DND-41 (cell line): ENCODE measurements around the gene TRPT1.

Source experiments
- ATAC-seq: fragments of 200-7000 bp; cut with Tn5 transposase; 3 replicates; pipeline ENCODE4 v1.9.1; 2021; ENCODE audit warnings: low read depth; ENCODE audit not compliant: insufficient read depth
- DNase-seq: peaks from one replicate; pipeline ENCODE4 v3.0.0-alpha.2; 2020
- H2AFZ ChIP-seq: 2 replicates; pipeline ENCODE4 v1.6.0; 2012; ENCODE audit warnings: low read depth, low read length
- H3K27ac ChIP-seq: 2 replicates; pipeline ENCODE4 v1.5.1; 2012; ENCODE audit warnings: low read length, inconsistent platforms
- H3K27me3 ChIP-seq: fragments of 200-600 bp; sonication (generic); 2 replicates; pipeline ENCODE4 v1.6.0; 2012; ENCODE audit warnings: low read length, mild to moderate bottlenecking, inconsistent platforms; ENCODE audit not compliant: insufficient read depth, poor library complexity
- H3K36me3 ChIP-seq: 2 replicates; pipeline ENCODE4 v1.5.1; 2012; ENCODE audit warnings: low read length, inconsistent platforms; ENCODE audit not compliant: insufficient read depth
- H3K4me1 ChIP-seq: 2 replicates; pipeline ENCODE4 v1.5.1; 2012; ENCODE audit warnings: mild to moderate bottlenecking, low read length; ENCODE audit not compliant: insufficient read depth
- H3K4me2 ChIP-seq: 2 replicates; pipeline ENCODE4 v1.6.0; 2012; ENCODE audit warnings: mild to moderate bottlenecking, moderate library complexity, low read length, inconsistent platforms; ENCODE audit not compliant: insufficient read depth
- H3K4me3 ChIP-seq, 2 experiments: fragments of 200-600 bp in 1 of 2; shearing (Covaris generic) in 1 of 2; 2 replicates each; pipeline ENCODE4 v1.5.1; 2012 to 2016; ENCODE audit warnings: inconsistent platforms in 2 of 2, low read length in 2 of 2, mild to moderate bottlenecking in 2 of 2, low read depth in 1 of 2, moderate library complexity in 1 of 2
- H3K79me2 ChIP-seq: 2 replicates; pipeline ENCODE4 v1.6.0; 2012; ENCODE audit warnings: low read length, inconsistent platforms; ENCODE audit not compliant: insufficient read depth
- H3K9ac ChIP-seq: 2 replicates; pipeline ENCODE4 v1.6.0; 2012; ENCODE audit warnings: low read depth, mild to moderate bottlenecking, inconsistent platforms, low read length, moderate library complexity
- H3K9me3 ChIP-seq: 2 replicates; pipeline ENCODE4 v1.5.1; 2012; ENCODE audit warnings: low read length, moderate library complexity, mild to moderate bottlenecking, inconsistent platforms; ENCODE audit not compliant: insufficient read depth, severe bottlenecking
- H4K20me1 ChIP-seq: 2 replicates; pipeline ENCODE4 v1.6.0; 2012; ENCODE audit warnings: low read length; ENCODE audit not compliant: insufficient read depth
- EZH2 ChIP-seq: IDR thresholded peaks from 3 replicates; pipeline ENCODE4 v1.6.1; 2012; ENCODE audit warnings: borderline replicate concordance, low read depth, mild to moderate bottlenecking, moderate library complexity, low read length, inconsistent platforms; ENCODE audit not compliant: severe bottlenecking
- TF ChIP-seq, protein P1 (sequence below): IDR thresholded peaks from 2 replicates; pipeline ENCODE4 v1.5.1; 2012; ENCODE audit warnings: borderline replicate concordance, low read length, moderate library complexity, mild to moderate bottlenecking; ENCODE audit not compliant: poor library complexity, severe bottlenecking; ENCODE audit errors: extremely low read depth

Gene TRPT1

DNA sequence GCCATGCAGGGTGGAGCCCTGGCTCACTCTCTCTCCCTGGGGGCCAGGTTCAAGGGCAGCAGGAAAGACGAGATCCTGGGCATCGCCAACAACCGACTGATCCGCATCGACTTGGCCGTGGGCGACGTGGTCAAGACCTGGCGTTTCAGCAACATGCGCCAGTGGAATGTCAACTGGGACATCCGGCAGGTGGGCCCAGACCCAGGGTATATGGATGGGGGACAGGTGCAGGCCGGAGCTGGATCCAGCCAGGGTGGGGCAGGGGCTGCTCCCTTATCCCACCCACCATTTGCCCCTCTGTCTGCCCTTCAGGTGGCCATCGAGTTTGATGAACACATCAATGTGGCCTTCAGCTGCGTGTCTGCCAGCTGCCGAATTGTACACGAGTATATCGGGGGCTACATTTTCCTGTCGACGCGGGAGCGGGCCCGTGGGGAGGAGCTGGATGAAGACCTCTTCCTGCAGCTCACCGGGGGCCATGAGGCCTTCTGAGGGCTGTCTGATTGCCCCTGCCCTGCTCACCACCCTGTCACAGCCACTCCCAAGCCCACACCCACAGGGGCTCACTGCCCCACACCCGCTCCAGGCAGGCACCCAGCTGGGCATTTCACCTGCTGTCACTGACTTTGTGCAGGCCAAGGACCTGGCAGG, 2.9 kb downstream of the TRPT1 start:
- H3K27ac ChIP-seq = no peak overlapping the region
- H3K79me2 ChIP-seq = peaks cover 35% of the 10 kb centered on the region
- H3K4me2 ChIP-seq = no peak overlapping the region
- H3K9ac ChIP-seq = no peak overlapping the region
- TF ChIP-seq, protein P1, sequence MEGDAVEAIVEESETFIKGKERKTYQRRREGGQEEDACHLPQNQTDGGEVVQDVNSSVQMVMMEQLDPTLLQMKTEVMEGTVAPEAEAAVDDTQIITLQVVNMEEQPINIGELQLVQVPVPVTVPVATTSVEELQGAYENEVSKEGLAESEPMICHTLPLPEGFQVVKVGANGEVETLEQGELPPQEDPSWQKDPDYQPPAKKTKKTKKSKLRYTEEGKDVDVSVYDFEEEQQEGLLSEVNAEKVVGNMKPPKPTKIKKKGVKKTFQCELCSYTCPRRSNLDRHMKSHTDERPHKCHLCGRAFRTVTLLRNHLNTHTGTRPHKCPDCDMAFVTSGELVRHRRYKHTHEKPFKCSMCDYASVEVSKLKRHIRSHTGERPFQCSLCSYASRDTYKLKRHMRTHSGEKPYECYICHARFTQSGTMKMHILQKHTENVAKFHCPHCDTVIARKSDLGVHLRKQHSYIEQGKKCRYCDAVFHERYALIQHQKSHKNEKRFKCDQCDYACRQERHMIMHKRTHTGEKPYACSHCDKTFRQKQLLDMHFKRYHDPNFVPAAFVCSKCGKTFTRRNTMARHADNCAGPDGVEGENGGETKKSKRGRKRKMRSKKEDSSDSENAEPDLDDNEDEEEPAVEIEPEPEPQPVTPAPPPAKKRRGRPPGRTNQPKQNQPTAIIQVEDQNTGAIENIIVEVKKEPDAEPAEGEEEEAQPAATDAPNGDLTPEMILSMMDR = no peak
- no peak for TF ChIP-seq EZH2
- no peak overlapping the region for H3K4me3 ChIP-seq
- H3K36me3 ChIP-seq = peaks cover 57% of the 10 kb centered on the region
- no peaks in the 10 kb centered on the region for H3K9me3 ChIP-seq
- ATAC-seq (no peak), DNase-seq (no peak)
- peaks cover 11% of the 10 kb centered on the region for H4K20me1 ChIP-seq
- H3K4me1 ChIP-seq = peaks cover 37% of the 10 kb centered on the region
- no peak overlapping the region for H2AFZ ChIP-seq
- no peaks in the 10 kb centered on the region for H3K27me3 ChIP-seq

DNA sequence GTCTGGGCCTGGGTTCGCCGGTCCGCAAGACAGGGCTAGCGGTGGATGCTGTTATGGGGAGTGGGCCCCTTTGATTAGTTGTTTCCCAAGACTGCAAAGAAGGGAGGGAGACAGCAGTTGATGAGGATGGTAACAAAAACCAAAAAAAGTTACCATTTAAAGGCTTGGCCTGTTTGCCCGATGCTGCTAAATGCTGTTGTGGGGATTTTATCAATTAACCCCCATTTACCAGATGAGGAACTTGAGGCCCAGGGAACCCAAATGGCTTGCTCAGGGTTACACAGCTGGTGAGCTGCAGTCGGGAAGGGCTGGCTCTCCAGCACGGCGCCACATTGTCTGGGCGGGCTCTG, 3.4 kb downstream of the TRPT1 start:
- peaks cover 33% of the 10 kb centered on the region for H3K4me1 ChIP-seq
- no peak for TF ChIP-seq EZH2
- TF ChIP-seq, protein P1 = no peak
- H3K9me3 ChIP-seq = no peaks in the 10 kb centered on the region
- H2AFZ ChIP-seq = no peak overlapping the region
- H3K36me3 ChIP-seq = peaks cover 59% of the 10 kb centered on the region
- no peak overlapping the region for H3K4me2 ChIP-seq
- H3K27ac ChIP-seq = no peak overlapping the region
- H3K27me3 ChIP-seq = no peaks in the 10 kb centered on the region
- peaks cover 11% of the 10 kb centered on the region for H4K20me1 ChIP-seq
- no peak for DNase-seq
- peaks cover 34% of the 10 kb centered on the region for H3K79me2 ChIP-seq
- no peak for ATAC-seq
- H3K4me3 ChIP-seq = no peak overlapping the region
- no peak overlapping the region for H3K9ac ChIP-seq

DNA sequence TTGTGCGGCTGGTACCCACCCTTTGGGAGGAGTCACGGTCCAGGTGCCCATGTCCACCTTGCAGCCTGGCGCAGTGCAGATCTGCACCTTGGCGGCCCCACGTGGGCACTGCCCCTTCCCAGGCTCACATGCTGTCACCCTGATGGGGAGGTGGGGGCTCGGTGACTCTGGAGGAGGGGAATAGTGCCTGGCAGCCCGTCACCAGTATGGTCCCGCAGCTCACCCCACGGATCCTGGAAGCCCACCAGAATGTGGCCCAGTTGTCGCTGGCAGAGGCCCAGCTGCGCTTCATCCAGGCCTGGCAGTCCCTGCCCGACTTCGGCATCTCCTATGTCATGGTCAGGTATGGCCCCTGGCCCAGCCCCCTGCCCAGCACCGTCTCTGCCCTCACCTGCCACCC, 5.2 kb downstream of the TRPT1 start:
- H3K27me3 ChIP-seq = no peaks in the 10 kb centered on the region
- no peak overlapping the region for H3K4me3 ChIP-seq
- H3K79me2 ChIP-seq = peaks cover 18% of the 10 kb centered on the region
- ATAC-seq = no peak
- no peak overlapping the region for H3K9ac ChIP-seq
- no peak for TF ChIP-seq EZH2
- TF ChIP-seq, protein P1 = no peak
- H3K36me3 ChIP-seq = peaks cover 64% of the 10 kb centered on the region
- no peak overlapping the region for H3K4me2 ChIP-seq
- H3K27ac ChIP-seq = no peak overlapping the region
- peaks cover 20% of the 10 kb centered on the region for H3K4me1 ChIP-seq
- no peak overlapping the region for H2AFZ ChIP-seq
- peaks cover 11% of the 10 kb centered on the region for H4K20me1 ChIP-seq
- no peaks in the 10 kb centered on the region for H3K9me3 ChIP-seq
- DNase-seq = no peak
